Measurements from ENCODE around the gene HYAL3. TPM values are rescaled to one million over a fixed set of nuclear protein-coding genes. Genes with fewer than 3 reads are reported as not detected.

The HYAL3 gene
- total RNA-seq, 1 experiment from 2014 or later: 2.9 TPM

DNA sequence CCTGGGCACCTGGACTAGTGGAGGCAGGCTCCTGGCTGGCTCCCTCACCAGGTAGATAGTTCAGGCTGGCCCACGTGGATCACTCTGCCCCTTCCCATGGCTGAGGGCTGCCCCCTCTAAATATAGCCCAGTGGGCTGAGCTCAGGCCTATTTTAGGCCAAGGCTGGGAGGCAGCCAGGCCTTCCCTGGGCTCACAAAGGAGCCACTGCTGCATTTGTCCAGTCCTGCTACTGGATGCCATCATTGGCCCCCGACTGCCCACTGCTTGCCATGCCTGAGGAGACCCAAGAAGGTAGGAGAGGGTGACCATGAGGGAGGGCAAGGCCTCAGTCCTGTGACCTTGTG, 20.4 kb downstream of the HYAL3 start, which contains the start of gene LSMEM2 (continued):
- TF ChIP-seq PREB (CRISPR knock-in tag; IDR thresholded peaks at IDR 0.05; ENCODE audit: borderline replicate concordance) (no peak), ATF3 (CRISPR knock-in tag; conservative IDR thresholded peaks at IDR 0.05) (no peak), RELA (CRISPR knock-in tag; IDR thresholded peaks at IDR 0.05; ENCODE audit: borderline replicate concordance) (no peak)

GRCh38 chr3:50278123-50278879, 20.9 kb downstream of the HYAL3 start:
- Mint-ChIP-seq H3K4me3 (no peak overlapping the region), H3K9me3 (no peaks in the 10 kb centered on the region), H3K27ac (no peak overlapping the region), H3K27me3 (ENCODE audit: low read depth) (peaks cover 59% of the 10 kb centered on the region), H3K36me3 (no peaks in the 10 kb centered on the region), H3K4me1 (peaks cover 17% of the 10 kb centered on the region)
- CTCF ChIA-PET: interaction anchor here (1.0 to 12.5 kb wide), 8 partner anchors 13 to 85 kb away, joined by 3 to 145 read pairs (median 8); partner anchors contain the start of gene GNAT1
- POLR2A ChIA-PET: interaction anchor here (1.0 kb wide), 1 partner anchor 14 kb away, joined by 5 read pairs; the partner anchor contains the start of gene IFRD2
- DNase-seq (ENCODE audit: low spot score): no peak
- ATAC-seq: no peak
- no peak for TF ChIP-seq EMX1 (CRISPR knock-in tag; IDR thresholded peaks at IDR 0.05)
- no peak for TF ChIP-seq PREB (CRISPR knock-in tag; IDR thresholded peaks at IDR 0.05; ENCODE audit: borderline replicate concordance)
- no peak for TF ChIP-seq ZNF263 (CRISPR knock-in tag; IDR thresholded peaks at IDR 0.05; ENCODE audit: low read depth)
- no peak for TF ChIP-seq TEAD4 (CRISPR knock-in tag; IDR thresholded peaks at IDR 0.05)
- TF ChIP-seq ELF4 (CRISPR knock-in tag; IDR thresholded peaks at IDR 0.05; ENCODE audit: low read depth): no peak
- TF ChIP-seq, protein P1, sequence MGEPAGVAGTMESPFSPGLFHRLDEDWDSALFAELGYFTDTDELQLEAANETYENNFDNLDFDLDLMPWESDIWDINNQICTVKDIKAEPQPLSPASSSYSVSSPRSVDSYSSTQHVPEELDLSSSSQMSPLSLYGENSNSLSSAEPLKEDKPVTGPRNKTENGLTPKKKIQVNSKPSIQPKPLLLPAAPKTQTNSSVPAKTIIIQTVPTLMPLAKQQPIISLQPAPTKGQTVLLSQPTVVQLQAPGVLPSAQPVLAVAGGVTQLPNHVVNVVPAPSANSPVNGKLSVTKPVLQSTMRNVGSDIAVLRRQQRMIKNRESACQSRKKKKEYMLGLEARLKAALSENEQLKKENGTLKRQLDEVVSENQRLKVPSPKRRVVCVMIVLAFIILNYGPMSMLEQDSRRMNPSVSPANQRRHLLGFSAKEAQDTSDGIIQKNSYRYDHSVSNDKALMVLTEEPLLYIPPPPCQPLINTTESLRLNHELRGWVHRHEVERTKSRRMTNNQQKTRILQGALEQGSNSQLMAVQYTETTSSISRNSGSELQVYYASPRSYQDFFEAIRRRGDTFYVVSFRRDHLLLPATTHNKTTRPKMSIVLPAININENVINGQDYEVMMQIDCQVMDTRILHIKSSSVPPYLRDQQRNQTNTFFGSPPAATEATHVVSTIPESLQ (CRISPR knock-in tag; IDR thresholded peaks at IDR 0.05): no peak
- TF ChIP-seq, protein P2, sequence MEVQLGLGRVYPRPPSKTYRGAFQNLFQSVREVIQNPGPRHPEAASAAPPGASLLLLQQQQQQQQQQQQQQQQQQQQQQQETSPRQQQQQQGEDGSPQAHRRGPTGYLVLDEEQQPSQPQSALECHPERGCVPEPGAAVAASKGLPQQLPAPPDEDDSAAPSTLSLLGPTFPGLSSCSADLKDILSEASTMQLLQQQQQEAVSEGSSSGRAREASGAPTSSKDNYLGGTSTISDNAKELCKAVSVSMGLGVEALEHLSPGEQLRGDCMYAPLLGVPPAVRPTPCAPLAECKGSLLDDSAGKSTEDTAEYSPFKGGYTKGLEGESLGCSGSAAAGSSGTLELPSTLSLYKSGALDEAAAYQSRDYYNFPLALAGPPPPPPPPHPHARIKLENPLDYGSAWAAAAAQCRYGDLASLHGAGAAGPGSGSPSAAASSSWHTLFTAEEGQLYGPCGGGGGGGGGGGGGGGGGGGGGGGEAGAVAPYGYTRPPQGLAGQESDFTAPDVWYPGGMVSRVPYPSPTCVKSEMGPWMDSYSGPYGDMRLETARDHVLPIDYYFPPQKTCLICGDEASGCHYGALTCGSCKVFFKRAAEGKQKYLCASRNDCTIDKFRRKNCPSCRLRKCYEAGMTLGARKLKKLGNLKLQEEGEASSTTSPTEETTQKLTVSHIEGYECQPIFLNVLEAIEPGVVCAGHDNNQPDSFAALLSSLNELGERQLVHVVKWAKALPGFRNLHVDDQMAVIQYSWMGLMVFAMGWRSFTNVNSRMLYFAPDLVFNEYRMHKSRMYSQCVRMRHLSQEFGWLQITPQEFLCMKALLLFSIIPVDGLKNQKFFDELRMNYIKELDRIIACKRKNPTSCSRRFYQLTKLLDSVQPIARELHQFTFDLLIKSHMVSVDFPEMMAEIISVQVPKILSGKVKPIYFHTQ (CRISPR knock-in tag; IDR thresholded peaks at IDR 0.05): no peak
- TF ChIP-seq SP1 (CRISPR knock-in tag; conservative IDR thresholded peaks at IDR 0.05): no peak
- no peak for TF ChIP-seq E2F1 (CRISPR knock-in tag; IDR thresholded peaks at IDR 0.05)
- no peak for TF ChIP-seq ATF3 (CRISPR knock-in tag; conservative IDR thresholded peaks at IDR 0.05)
- no peak for TF ChIP-seq ZNF396 (CRISPR knock-in tag; IDR thresholded peaks at IDR 0.05; ENCODE audit: borderline replicate concordance)
- no peak for TF ChIP-seq TCF7 (CRISPR knock-in tag; IDR thresholded peaks at IDR 0.05; ENCODE audit: low read depth)
- no peak for TF ChIP-seq STAT6 (CRISPR knock-in tag; conservative IDR thresholded peaks at IDR 0.05; ENCODE audit: low read depth)
- TF ChIP-seq MYBL2 (CRISPR knock-in tag; IDR thresholded peaks at IDR 0.05): no peak
- TF ChIP-seq GTF2I (CRISPR knock-in tag; conservative IDR thresholded peaks at IDR 0.05): no peak
- TF ChIP-seq NFE2L1 (CRISPR knock-in tag; IDR thresholded peaks at IDR 0.05): no peak
- no peak for TF ChIP-seq ZNF512 (CRISPR knock-in tag; IDR thresholded peaks at IDR 0.05; ENCODE audit: borderline replicate concordance)
- TF ChIP-seq ZSCAN18 (CRISPR knock-in tag; IDR thresholded peaks at IDR 0.05): no peak
